Adrenal gland (tissue), 12 donors: ENCODE data around the gene COL4A1. TPM values are rescaled to one million over a fixed set of nuclear protein-coding genes. Genes with fewer than 3 reads are reported as not detected.

Source experiments
- DNase-seq, 7 donors: peaks; one replicate each; pipeline ENCODE4 v3.0.0-alpha.2; 2019 to 2020
- H3K27ac ChIP-seq, 5 donors: fragments of 200-600 bp; sonication (generic) in 4 of 5; 1 replicate in 3 of 5; 2 replicates in 2 of 5; pipeline versions ENCODE4 v1.5.1 to v1.8.0; 2016 to 2020; ENCODE audit warnings: mild to moderate bottlenecking in 1 of 5
- H3K27me3 ChIP-seq: fragments of 200-600 bp; 2 replicates; pipeline ENCODE4 v1.8.0; 2021
- H3K36me3 ChIP-seq, 2 donors: fragments of 200-600 bp; replicated peaks in 1 of 2; 1 replicate in 1 of 2; 2 replicates in 1 of 2; pipeline versions ENCODE4 v1.5.1 to v1.8.0; 2018 to 2022
- H3K4me1 ChIP-seq, 2 donors: fragments of 200-600 bp; replicated peaks in 1 of 2; 1 replicate in 1 of 2; 2 replicates in 1 of 2; pipeline versions ENCODE4 v1.5.1 to v1.8.0; 2018 to 2021
- H3K4me3 ChIP-seq, 4 donors: fragments of 200-600 bp; sonication (generic) in 3 of 4; one replicate each; pipeline ENCODE4 v1.5.1; 2016 to 2018
- H3K9me3 ChIP-seq, 3 donors: fragments of 200-600 bp; sonication (generic) in 1 of 3; replicated peaks in 1 of 3; 1 replicate in 2 of 3; 2 replicates in 1 of 3; pipeline versions ENCODE4 v1.5.1 to v1.8.0; 2016 to 2021
- CTCF ChIP-seq, 6 experiments: fragments of 450-650 bp in 4 of 6; fragments of 200-600 bp in 2 of 6; sonication (generic) in 1 of 6; IDR thresholded peaks; 1 replicate in 5 of 6; 2 replicates in 1 of 6; pipeline versions ENCODE4 v1.5.1 to v1.8.0; 2016 to 2021; ENCODE audit warnings: antibody characterized with exemption in 6 of 6, mild to moderate bottlenecking in 2 of 6, moderate library complexity in 1 of 6
- POLR2A ChIP-seq, 2 donors: fragments of 450-650 bp; IDR thresholded peaks; one replicate each; pipeline ENCODE4 v1.6.1; 2017; ENCODE audit warnings: antibody characterized with exemption in 2 of 2, mild to moderate bottlenecking in 2 of 2, moderate library complexity in 1 of 2
- WGBS, 4 donors: extraction: QIAGEN DNeasy Blood & Tissue Kit in 2 of 4; methylation state at CpG; one replicate each; pipeline versions ENCODE4 v1.1.5 to v1.1.7; 2013 to 2017; 5-methylcytosine and 5-hydroxymethylcytosine counted together
- intact Hi-C, 2 donors: fragments of 100-400 bp; cut with DNase I; formaldehyde crosslinking; loops; one replicate each; pipeline versions ENCODE4 v1.14.1 to v1.15.0; 2022 to 2023
- polyA plus RNA-seq, 3 donors: library from polyadenylated mRNA; stranded (reverse); fragments of 200-250 nt in 2 of 3; fragments of 350-450 nt in 1 of 3; fragmentation: Illumina TruSeq in 1 of 3; extraction: RNeasy Lipid Tissue Mini Kit (QIAGEN cat#74804) in 1 of 3; gene quantifications; one replicate each; pipeline ENCODE4 v1.2.3, GENCODE V29; 2013 to 2014
- total RNA-seq, 9 donors: library from RNA; depleted of rRNA in 4 of 9; stranded (reverse); fragments of >200 nt in 4 of 9; fragments of 120-200 nt in 1 of 9; fragmentation: NEBNext Ultra II Directional in 1 of 9; extraction: Animal tissue kit (Norgen Biotek cat#: 25700) in 1 of 9; gene quantifications; one replicate each; pipeline versions ENCODE4 v1.1.0 to v1.2.4, GENCODE V29; 2013 to 2023
- donor health status: healthy with polysubstance abuse.
- donor health status: Bipolar disorder and iron deficiency.
- donor health status: DM: yes; HTN: yes; CAD: no.
- donor health status: DM: no; HTN: no; CAD: no.
- donor health status: DM: no; HTN: no; CAD: no.
- donor health status: DM: yes; HTN: yes; CAD: no.

COL4A1 gene
- total and polyA plus RNA-seq, 12 donors = 62.4 to 364 (median 183) TPM

- DNase-seq = no peak
- H3K27me3 ChIP-seq = no peaks in the 10 kb centered on the region
- TF ChIP-seq CTCF (IDR thresholded peaks at IDR 0.05) (no peak), POLR2A (IDR thresholded peaks at IDR 0.05) (no peak)
- H3K36me3 ChIP-seq = peaks cover 0 to 62% of the 10 kb centered on the region in 2 donors
- intact Hi-C loops = no loop called here
- no peaks in the 10 kb centered on the region for H3K9me3 ChIP-seq
- H3K27ac ChIP-seq = no peak overlapping the region
- no peaks in the 10 kb centered on the region for H3K4me1 ChIP-seq
- H3K4me3 ChIP-seq = no peak overlapping the region
- WGBS, 4 donors = 79 to 83% (median 82%) methylated on average over 16 of the region's 16 CpGs
These were observed 127.7 kb downstream of the COL4A1 start for GRCh38 chr13:110179116-110179856.

- 92 to 98% (median 92%) methylated on average over 6 to 8 of the region's 8 CpGs for WGBS, 4 donors
- Histone ChIP-seq H3K9me3 (no peaks in the 10 kb centered on the region), H3K27ac (no peak overlapping the region), H3K4me3 (no peak overlapping the region), H3K4me1 (no peaks in the 10 kb centered on the region), H3K36me3 (peaks cover 0 to 68% of the 10 kb centered on the region in 2 donors), H3K27me3 (no peaks in the 10 kb centered on the region)
- DNase-seq = no peak
- intact Hi-C loops = no loop called here
- TF ChIP-seq POLR2A (IDR thresholded peaks at IDR 0.05) (no peak), CTCF (IDR thresholded peaks at IDR 0.05) (no peak)
These were observed 129.2 kb downstream of the COL4A1 start for GRCh38 chr13:110177790-110178189.

- Histone ChIP-seq H3K9me3 (no peaks in the 10 kb centered on the region), H3K36me3 (peaks cover 0 to 67% of the 10 kb centered on the region in 2 donors), H3K4me3 (no peak overlapping the region), H3K27ac (no peak overlapping the region), H3K27me3 (no peaks in the 10 kb centered on the region), H3K4me1 (no peaks in the 10 kb centered on the region)
- 90 to 98% (median 94%) methylated on average over 5 to 7 of the region's 7 CpGs for whole genome bisulfite sequencing, 4 donors
- no peak for DNase-seq
- TF ChIP-seq POLR2A (IDR thresholded peaks at IDR 0.05) (no peak), CTCF (IDR thresholded peaks at IDR 0.05) (no peak)
- intact Hi-C loops = no loop called here
These were observed 130.5 kb downstream of the COL4A1 start for GRCh38 chr13:110176431-110176830.

GRCh38 chr13:110173247-110173818, 133.6 kb downstream of the COL4A1 start:
- Histone ChIP-seq H3K9me3 (no peaks in the 10 kb centered on the region), H3K36me3 (peaks cover 0 to 58% of the 10 kb centered on the region in 2 donors), H3K27me3 (no peaks in the 10 kb centered on the region), H3K4me1 (no peaks in the 10 kb centered on the region), H3K4me3 (no peak overlapping the region), H3K27ac (no peak overlapping the region)
- DNase-seq = no peak
- TF ChIP-seq CTCF (IDR thresholded peaks at IDR 0.05) (no peak), POLR2A (IDR thresholded peaks at IDR 0.05) (no peak)
- intact Hi-C loops = no loop called here
